Measurements from ENCODE around the gene NOXA1. TPM values are rescaled to one million over a fixed set of nuclear protein-coding genes. Genes with fewer than 3 reads are reported as not detected.

Gene NOXA1
- total RNA-seq, 1 experiment from 2014 or later: 0.28 TPM

DNA sequence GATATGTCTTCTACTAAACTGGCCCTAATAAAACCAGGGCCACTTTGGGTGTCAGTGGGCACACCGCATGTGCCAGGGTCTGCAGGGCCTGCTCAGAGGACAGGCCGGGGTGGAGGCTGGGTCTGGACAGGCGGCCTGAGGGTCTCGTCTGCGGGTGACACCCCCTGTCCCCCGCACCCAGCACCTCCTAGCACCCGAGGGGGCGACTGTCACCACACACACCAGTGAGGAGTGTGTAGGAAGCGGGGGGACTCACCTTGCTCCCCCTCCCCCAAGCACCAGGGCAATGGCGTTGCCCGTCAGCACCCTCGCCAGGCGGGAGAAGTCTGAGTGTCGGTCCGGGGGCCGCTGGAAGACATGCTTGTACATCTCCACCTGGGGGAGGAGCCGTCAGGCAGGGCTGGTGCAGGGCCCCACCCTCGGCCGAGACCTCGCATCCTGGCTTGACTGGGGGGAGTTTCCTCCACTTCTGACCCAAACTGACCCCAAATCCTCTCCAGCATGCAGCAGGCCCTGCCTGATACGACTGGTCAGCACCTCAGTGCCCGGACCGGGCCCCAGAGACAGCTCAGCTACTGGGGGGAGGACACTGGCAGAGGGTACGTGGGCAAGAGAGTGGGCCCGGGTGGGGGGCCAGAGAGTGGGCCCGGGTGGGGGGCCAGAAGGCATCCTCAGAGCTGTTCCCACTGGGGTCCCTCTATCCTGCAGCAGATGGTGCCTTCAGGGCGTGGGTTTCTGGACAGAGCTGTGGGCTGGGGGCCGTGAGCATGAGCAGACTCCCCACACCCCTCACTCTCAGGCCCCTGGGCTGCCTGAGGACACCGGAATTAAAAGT, 54.8 kb downstream of the NOXA1 start:
- H3K4me3 ChIP-seq (ENCODE audit: low read depth, low read length, poor library complexity, severe bottlenecking): no peak overlapping the region
- ChIA-PET CTCF (no interaction called here), POLR2A (ENCODE audit: low non-redundant PET) (no interaction called here)
- intact Hi-C loops (cut with micrococcal nuclease; ENCODE audit: unreplicated experiment): no loop called here
- no peaks in the 10 kb centered on the region for H3K4me1 ChIP-seq (ENCODE audit: insufficient read depth, low read length, poor library complexity, severe bottlenecking)
- H3K27ac ChIP-seq (ENCODE audit: low read depth, low read length, poor library complexity, severe bottlenecking): no peak overlapping the region
- BruUV-seq (replicated peaks): no TSS peak
- DNase-seq (ENCODE audit: low spot score): no peak
- H3K36me3 ChIP-seq (ENCODE audit: insufficient read depth, low read length, poor library complexity, severe bottlenecking): no peaks in the 10 kb centered on the region
- H3K27me3 ChIP-seq (replicated peaks; ENCODE audit: insufficient read depth, low read depth, low read length, poor library complexity): no peaks in the 10 kb centered on the region
- TF ChIP-seq, protein P1, sequence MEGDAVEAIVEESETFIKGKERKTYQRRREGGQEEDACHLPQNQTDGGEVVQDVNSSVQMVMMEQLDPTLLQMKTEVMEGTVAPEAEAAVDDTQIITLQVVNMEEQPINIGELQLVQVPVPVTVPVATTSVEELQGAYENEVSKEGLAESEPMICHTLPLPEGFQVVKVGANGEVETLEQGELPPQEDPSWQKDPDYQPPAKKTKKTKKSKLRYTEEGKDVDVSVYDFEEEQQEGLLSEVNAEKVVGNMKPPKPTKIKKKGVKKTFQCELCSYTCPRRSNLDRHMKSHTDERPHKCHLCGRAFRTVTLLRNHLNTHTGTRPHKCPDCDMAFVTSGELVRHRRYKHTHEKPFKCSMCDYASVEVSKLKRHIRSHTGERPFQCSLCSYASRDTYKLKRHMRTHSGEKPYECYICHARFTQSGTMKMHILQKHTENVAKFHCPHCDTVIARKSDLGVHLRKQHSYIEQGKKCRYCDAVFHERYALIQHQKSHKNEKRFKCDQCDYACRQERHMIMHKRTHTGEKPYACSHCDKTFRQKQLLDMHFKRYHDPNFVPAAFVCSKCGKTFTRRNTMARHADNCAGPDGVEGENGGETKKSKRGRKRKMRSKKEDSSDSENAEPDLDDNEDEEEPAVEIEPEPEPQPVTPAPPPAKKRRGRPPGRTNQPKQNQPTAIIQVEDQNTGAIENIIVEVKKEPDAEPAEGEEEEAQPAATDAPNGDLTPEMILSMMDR (conservative IDR thresholded peaks at IDR 0.05; ENCODE audit: low read depth, low read length): no peak
- no peak for TF ChIP-seq EZH2 (IDR thresholded peaks at IDR 0.05; ENCODE audit: borderline replicate concordance, low read depth, low read length, poor library complexity, severe bottlenecking)
- peaks cover 13% of the 10 kb centered on the region for H3K9me3 ChIP-seq (ENCODE audit: low read depth, low read length, poor library complexity, severe bottlenecking)

DNA sequence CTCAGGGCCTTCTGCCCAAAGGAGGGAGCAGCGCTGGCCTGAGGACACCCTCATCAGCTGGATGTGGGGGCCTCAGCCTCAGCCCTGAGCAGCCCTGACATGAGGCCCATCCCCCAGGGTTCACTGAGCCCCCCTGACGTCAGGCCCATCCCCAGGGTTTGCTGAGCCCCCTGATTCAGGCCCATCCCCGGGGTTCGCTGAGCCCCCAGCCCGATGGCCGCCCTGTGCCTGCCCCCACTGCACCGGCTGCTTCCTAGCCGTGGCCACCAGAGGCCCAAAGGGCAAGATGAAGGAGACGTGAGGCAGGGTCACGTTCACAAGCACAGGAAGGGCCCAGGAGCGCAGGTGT, 55.4 kb downstream of the NOXA1 start:
- POLR2A ChIA-PET (ENCODE audit: low non-redundant PET): no interaction called here
- no peaks in the 10 kb centered on the region for H3K27me3 ChIP-seq (replicated peaks; ENCODE audit: insufficient read depth, low read depth, low read length, poor library complexity)
- BruUV-seq (replicated peaks): no TSS peak
- CTCF ChIA-PET: no interaction called here
- no peak overlapping the region for H3K4me3 ChIP-seq (ENCODE audit: low read depth, low read length, poor library complexity, severe bottlenecking)
- H3K27ac ChIP-seq (ENCODE audit: low read depth, low read length, poor library complexity, severe bottlenecking): no peak overlapping the region
- no peak for DNase-seq (ENCODE audit: low spot score)
- H3K9me3 ChIP-seq (ENCODE audit: low read depth, low read length, poor library complexity, severe bottlenecking): peaks cover 13% of the 10 kb centered on the region
- no peak for TF ChIP-seq EZH2 (IDR thresholded peaks at IDR 0.05; ENCODE audit: borderline replicate concordance, low read depth, low read length, poor library complexity, severe bottlenecking)
- TF ChIP-seq, protein P1 (conservative IDR thresholded peaks at IDR 0.05; ENCODE audit: low read depth, low read length): no peak
- intact Hi-C loops (cut with micrococcal nuclease; ENCODE audit: unreplicated experiment): no loop called here
- no peaks in the 10 kb centered on the region for H3K36me3 ChIP-seq (ENCODE audit: insufficient read depth, low read length, poor library complexity, severe bottlenecking)
- H3K4me1 ChIP-seq (ENCODE audit: insufficient read depth, low read length, poor library complexity, severe bottlenecking): no peaks in the 10 kb centered on the region

DNA sequence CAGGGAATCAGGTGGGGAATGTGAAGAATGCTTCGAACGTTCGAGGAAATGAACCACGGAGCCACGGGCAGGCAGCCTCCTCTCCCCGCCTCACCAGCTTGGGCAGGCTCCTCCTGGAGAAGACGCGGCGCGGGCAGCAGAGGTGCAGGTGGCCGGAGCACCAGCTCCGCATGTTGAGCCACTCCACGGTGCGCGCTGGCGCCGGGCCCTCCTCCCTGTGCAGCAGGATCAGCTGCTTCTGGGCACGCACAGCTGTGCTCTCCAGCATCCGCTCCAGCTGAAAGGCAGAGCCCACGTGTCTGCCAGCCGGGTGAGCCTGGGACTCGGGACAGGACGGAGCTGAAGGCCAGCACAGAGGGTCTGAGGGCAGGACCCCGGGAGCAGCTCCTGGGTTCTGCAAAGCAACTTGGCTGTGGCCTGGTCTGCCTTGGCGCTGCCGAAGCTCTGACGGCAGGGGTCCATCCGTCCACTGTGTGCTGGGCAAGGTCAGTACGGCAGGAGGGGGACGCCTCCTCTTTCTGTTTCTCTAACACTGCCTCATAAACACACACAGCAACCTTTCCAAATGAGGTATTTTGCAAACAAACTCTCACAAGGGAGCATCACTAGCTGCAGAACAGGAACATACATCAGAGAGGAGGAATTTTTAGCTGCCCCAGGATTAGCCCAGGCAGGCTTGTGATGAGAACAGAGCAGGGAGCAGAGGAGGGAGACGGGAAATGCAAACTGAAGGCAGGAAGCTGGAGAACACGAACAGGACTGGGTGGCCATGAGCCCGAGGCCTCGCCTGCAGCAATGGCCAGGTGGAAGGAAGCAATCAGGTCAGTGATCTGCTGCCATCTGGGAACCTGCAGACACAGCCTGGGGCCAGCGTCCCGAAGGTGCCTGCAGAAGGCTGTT, 56.0 kb downstream of the NOXA1 start:
- ChIA-PET CTCF (no interaction called here), POLR2A (ENCODE audit: low non-redundant PET) (no interaction called here)
- Histone ChIP-seq H3K9me3 (ENCODE audit: low read depth, low read length, poor library complexity, severe bottlenecking) (peaks cover 12% of the 10 kb centered on the region), H3K4me3 (ENCODE audit: low read depth, low read length, poor library complexity, severe bottlenecking) (no peak overlapping the region), H3K36me3 (ENCODE audit: insufficient read depth, low read length, poor library complexity, severe bottlenecking) (no peaks in the 10 kb centered on the region), H3K27ac (ENCODE audit: low read depth, low read length, poor library complexity, severe bottlenecking) (no peak overlapping the region), H3K27me3 (replicated peaks; ENCODE audit: insufficient read depth, low read depth, low read length, poor library complexity) (no peaks in the 10 kb centered on the region), H3K4me1 (ENCODE audit: insufficient read depth, low read length, poor library complexity, severe bottlenecking) (no peaks in the 10 kb centered on the region)
- TF ChIP-seq, protein P1 (conservative IDR thresholded peaks at IDR 0.05; ENCODE audit: low read depth, low read length): no peak
- TF ChIP-seq EZH2 (IDR thresholded peaks at IDR 0.05; ENCODE audit: borderline replicate concordance, low read depth, low read length, poor library complexity, severe bottlenecking): no peak
- BruUV-seq (replicated peaks): no TSS peak
- no peak for DNase-seq (ENCODE audit: low spot score)
- intact Hi-C loops (cut with micrococcal nuclease; ENCODE audit: unreplicated experiment): no loop called here
